PFSK-1 (cell line): ENCODE measurements around the gene STIL.

Experiments
- POLR2AphosphoS5 ChIP-seq: IDR thresholded peaks from 2 replicates; pipeline ENCODE4 v1.6.1; 2012; ENCODE audit warnings: low read depth, mild to moderate bottlenecking, control low read depth, low read length, moderate library complexity
- TAF1 ChIP-seq: IDR thresholded peaks from 2 replicates; pipeline ENCODE4 v1.6.1; 2012; ENCODE audit warnings: low read length, control low read depth, borderline replicate concordance; ENCODE audit not compliant: insufficient read depth
- TF ChIP-seq, protein P1 (sequence below), 2 experiments: IDR thresholded peaks; 2 replicates each; pipeline versions ENCODE4 v1.6.1 to v1.8.0; 2011 to 2012; ENCODE audit warnings: low read depth in 2 of 2, low read length in 2 of 2, control low read depth in 1 of 2, inconsistent platforms in 1 of 2, mild to moderate bottlenecking in 1 of 2, moderate library complexity in 1 of 2; ENCODE audit not compliant: insufficient read depth in 1 of 2

DNA sequence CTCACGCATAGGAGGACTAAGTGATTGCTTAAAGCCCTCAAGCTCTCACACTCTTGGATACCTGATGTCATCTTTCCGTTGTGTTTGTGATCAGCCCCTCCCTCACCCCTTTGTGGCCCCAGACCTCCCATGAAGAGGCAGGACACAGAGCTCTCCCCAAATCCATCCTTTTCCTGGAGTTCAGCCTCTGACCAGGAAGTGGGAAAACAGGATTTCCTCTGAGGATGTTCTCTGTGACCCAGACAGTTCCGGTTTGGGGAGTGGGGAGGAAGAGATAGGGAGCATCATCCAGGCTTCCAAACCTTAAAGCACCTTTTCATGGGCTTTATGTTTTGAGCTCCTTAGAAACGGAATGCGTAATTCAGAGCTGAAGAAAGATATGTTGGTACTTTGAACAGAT is 70.0 kb downstream of the STIL start:
- TF ChIP-seq POLR2AphosphoS5: no peak
- TF ChIP-seq, protein P1, sequence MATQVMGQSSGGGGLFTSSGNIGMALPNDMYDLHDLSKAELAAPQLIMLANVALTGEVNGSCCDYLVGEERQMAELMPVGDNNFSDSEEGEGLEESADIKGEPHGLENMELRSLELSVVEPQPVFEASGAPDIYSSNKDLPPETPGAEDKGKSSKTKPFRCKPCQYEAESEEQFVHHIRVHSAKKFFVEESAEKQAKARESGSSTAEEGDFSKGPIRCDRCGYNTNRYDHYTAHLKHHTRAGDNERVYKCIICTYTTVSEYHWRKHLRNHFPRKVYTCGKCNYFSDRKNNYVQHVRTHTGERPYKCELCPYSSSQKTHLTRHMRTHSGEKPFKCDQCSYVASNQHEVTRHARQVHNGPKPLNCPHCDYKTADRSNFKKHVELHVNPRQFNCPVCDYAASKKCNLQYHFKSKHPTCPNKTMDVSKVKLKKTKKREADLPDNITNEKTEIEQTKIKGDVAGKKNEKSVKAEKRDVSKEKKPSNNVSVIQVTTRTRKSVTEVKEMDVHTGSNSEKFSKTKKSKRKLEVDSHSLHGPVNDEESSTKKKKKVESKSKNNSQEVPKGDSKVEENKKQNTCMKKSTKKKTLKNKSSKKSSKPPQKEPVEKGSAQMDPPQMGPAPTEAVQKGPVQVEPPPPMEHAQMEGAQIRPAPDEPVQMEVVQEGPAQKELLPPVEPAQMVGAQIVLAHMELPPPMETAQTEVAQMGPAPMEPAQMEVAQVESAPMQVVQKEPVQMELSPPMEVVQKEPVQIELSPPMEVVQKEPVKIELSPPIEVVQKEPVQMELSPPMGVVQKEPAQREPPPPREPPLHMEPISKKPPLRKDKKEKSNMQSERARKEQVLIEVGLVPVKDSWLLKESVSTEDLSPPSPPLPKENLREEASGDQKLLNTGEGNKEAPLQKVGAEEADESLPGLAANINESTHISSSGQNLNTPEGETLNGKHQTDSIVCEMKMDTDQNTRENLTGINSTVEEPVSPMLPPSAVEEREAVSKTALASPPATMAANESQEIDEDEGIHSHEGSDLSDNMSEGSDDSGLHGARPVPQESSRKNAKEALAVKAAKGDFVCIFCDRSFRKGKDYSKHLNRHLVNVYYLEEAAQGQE (IDR thresholded peaks at IDR 0.05; ENCODE audit: insufficient read depth in 1 of 2, low read depth in 2 of 2, low read length in 2 of 2): no peak
- no peak for TF ChIP-seq TAF1
